ENCODE results near the gene TRPM6. TPM values are rescaled to one million over a fixed set of nuclear protein-coding genes. Genes with fewer than 3 reads are reported as not detected.

The TRPM6 gene
- total RNA-seq, 1 donor from 2014 or later, result 0.10 TPM

GRCh38 chr9:74735761-74736160 is 152.0 kb downstream of the TRPM6 start:
- H3K4me1 Mint-ChIP-seq (ENCODE audit: low read depth), result no peaks in the 10 kb centered on the region
- no peaks in the 10 kb centered on the region for H3K9me3 Mint-ChIP-seq (ENCODE audit: low read depth)
- TF ChIP-seq, protein P1, sequence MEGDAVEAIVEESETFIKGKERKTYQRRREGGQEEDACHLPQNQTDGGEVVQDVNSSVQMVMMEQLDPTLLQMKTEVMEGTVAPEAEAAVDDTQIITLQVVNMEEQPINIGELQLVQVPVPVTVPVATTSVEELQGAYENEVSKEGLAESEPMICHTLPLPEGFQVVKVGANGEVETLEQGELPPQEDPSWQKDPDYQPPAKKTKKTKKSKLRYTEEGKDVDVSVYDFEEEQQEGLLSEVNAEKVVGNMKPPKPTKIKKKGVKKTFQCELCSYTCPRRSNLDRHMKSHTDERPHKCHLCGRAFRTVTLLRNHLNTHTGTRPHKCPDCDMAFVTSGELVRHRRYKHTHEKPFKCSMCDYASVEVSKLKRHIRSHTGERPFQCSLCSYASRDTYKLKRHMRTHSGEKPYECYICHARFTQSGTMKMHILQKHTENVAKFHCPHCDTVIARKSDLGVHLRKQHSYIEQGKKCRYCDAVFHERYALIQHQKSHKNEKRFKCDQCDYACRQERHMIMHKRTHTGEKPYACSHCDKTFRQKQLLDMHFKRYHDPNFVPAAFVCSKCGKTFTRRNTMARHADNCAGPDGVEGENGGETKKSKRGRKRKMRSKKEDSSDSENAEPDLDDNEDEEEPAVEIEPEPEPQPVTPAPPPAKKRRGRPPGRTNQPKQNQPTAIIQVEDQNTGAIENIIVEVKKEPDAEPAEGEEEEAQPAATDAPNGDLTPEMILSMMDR (IDR thresholded peaks at IDR 0.05; ENCODE audit: unreplicated experiment), result no peak
- H3K27me3 Mint-ChIP-seq, result no peaks in the 10 kb centered on the region
- H3K36me3 Mint-ChIP-seq (ENCODE audit: insufficient read depth), result no peaks in the 10 kb centered on the region
- H3K27ac Mint-ChIP-seq, result no peak overlapping the region
- DNase-seq (ENCODE audit: low spot score, unreplicated experiment), result no peak
- no peak overlapping the region for H3K4me3 Mint-ChIP-seq (ENCODE audit: low read depth)

DNA sequence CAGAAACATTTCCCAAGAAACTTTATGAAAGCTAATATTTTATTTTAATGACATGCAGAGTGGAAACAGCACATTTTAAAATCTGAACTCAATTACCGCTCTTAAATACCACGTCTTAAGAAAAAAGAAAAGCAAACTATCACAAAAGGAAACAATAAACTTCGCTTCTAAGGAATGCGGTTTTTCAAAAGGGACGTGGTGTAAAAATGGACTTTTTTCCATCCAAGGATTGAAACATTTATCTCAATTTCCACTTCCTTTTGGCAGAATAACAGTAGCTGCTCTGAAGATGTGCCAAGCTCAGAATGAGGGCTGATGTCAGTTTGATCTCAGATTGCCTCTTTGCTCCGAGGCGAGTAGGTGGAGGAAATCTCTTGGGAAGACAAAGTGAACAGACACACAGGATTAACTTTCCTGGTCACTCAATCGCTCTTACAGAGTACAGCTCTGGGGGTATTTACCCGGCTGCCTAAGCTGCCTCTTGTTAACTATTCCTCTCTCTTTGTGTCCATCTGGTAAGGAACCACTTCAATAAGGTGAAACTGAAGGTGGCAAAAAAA is 158.5 kb downstream of the TRPM6 start:
- no peaks in the 10 kb centered on the region for H3K27me3 Mint-ChIP-seq
- no peaks in the 10 kb centered on the region for H3K36me3 Mint-ChIP-seq (ENCODE audit: insufficient read depth)
- no peaks in the 10 kb centered on the region for H3K4me1 Mint-ChIP-seq (ENCODE audit: low read depth)
- DNase-seq (ENCODE audit: low spot score, unreplicated experiment), result no peak
- no peak overlapping the region for H3K4me3 Mint-ChIP-seq (ENCODE audit: low read depth)
- no peaks in the 10 kb centered on the region for H3K9me3 Mint-ChIP-seq (ENCODE audit: low read depth)
- no peak overlapping the region for H3K27ac Mint-ChIP-seq
- TF ChIP-seq, protein P1 (IDR thresholded peaks at IDR 0.05; ENCODE audit: unreplicated experiment), result no peak

DNA sequence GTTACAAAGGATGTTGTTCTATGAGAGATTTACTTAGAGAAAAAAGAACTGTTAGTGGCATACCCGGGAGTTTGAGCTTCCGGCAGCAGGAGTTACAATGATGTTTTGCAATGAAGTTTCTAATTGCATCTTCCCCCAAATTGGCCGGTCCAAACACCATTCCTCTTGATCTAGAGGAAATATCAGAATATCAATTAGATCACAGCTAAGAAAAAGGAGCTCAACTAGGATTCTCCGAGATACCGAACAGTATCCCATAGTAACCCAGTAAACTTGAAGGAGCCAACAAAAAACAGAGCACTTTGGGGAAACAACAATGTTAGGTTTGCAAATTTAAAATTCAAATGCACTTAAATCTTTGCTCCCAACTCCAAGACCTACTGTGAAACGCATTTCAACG is 159.5 kb downstream of the TRPM6 start:
- H3K9me3 Mint-ChIP-seq (ENCODE audit: low read depth), result no peaks in the 10 kb centered on the region
- no peaks in the 10 kb centered on the region for H3K36me3 Mint-ChIP-seq (ENCODE audit: insufficient read depth)
- DNase-seq (ENCODE audit: low spot score, unreplicated experiment), result no peak
- H3K4me3 Mint-ChIP-seq (ENCODE audit: low read depth), result no peak overlapping the region
- H3K4me1 Mint-ChIP-seq (ENCODE audit: low read depth), result no peaks in the 10 kb centered on the region
- H3K27ac Mint-ChIP-seq, result no peak overlapping the region
- TF ChIP-seq, protein P1 (IDR thresholded peaks at IDR 0.05; ENCODE audit: unreplicated experiment), result no peak
- no peaks in the 10 kb centered on the region for H3K27me3 Mint-ChIP-seq

GRCh38 chr9:74726581-74726980 is 161.1 kb downstream of the TRPM6 start:
- Mint-ChIP-seq H3K27me3 (no peaks in the 10 kb centered on the region), H3K36me3 (ENCODE audit: insufficient read depth) (no peaks in the 10 kb centered on the region), H3K9me3 (ENCODE audit: low read depth) (no peaks in the 10 kb centered on the region), H3K4me1 (ENCODE audit: low read depth) (no peaks in the 10 kb centered on the region), H3K4me3 (ENCODE audit: low read depth) (no peak overlapping the region), H3K27ac (no peak overlapping the region)
- DNase-seq (ENCODE audit: low spot score, unreplicated experiment), result no peak
- TF ChIP-seq, protein P1 (IDR thresholded peaks at IDR 0.05; ENCODE audit: unreplicated experiment), result no peak

GRCh38 chr9:74724317-74724716 is 163.4 kb downstream of the TRPM6 start:
- no peak overlapping the region for H3K4me3 Mint-ChIP-seq (ENCODE audit: low read depth)
- no peaks in the 10 kb centered on the region for H3K4me1 Mint-ChIP-seq (ENCODE audit: low read depth)
- no peak for DNase-seq (ENCODE audit: low spot score, unreplicated experiment)
- no peaks in the 10 kb centered on the region for H3K36me3 Mint-ChIP-seq (ENCODE audit: insufficient read depth)
- no peak overlapping the region for H3K27ac Mint-ChIP-seq
- H3K9me3 Mint-ChIP-seq (ENCODE audit: low read depth), result no peaks in the 10 kb centered on the region
- H3K27me3 Mint-ChIP-seq, result no peaks in the 10 kb centered on the region
- TF ChIP-seq, protein P1 (IDR thresholded peaks at IDR 0.05; ENCODE audit: unreplicated experiment), result no peak
